Measurements from ENCODE around the gene EP400. TPM values are rescaled to one million over a fixed set of nuclear protein-coding genes. Genes with fewer than 3 reads are reported as not detected.

Gene EP400
- total and polyA plus RNA-seq, 2 donors (not counting 1 experiment from before 2014, with no cell fraction given): 3.4 to 12.4 TPM

DNA sequence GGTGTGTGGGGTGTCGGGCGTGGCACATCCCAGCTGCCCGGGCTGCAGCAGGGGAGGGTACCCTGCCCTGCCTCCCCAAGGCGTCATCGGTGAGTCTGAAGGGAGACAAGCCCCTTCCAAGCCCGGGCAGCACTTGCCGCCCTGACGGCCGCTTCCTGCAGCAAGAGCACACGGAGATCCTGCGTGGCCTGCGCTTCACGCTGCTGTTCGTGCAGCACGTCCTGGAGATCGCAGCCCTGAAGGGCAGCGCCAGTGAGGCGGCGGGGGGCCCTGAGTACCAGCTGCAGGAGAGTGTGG lies 30.7 kb upstream of the EP400 start:
- Histone ChIP-seq H3K9ac (ENCODE audit: insufficient read depth, low read length) (no peak overlapping the region), H3K79me2 (ENCODE audit: control insufficient read depth, insufficient read depth, low read length) (no peaks in the 10 kb centered on the region), H3K4me2 (ENCODE audit: extremely low read depth, insufficient read depth, low read length) (no peak overlapping the region), H4K20me1 (ENCODE audit: control insufficient read depth, extremely low read depth, insufficient read depth, low read length) (no peaks in the 10 kb centered on the region), H3K27me3 (ENCODE audit: control insufficient read depth, insufficient read depth, low read length) (no peaks in the 10 kb centered on the region), H3K4me1 (ENCODE audit: control insufficient read depth, extremely low read depth, insufficient read depth, low read length) (no peaks in the 10 kb centered on the region), H3K27ac (ENCODE audit: insufficient read depth, low read length) (no peak overlapping the region), H3K9me3 (ENCODE audit: control insufficient read depth, insufficient read depth, low read depth, low read length) (no peaks in the 10 kb centered on the region), H2AFZ (ENCODE audit: low read length) (no peak overlapping the region), H3K4me3 (replicated peaks in 1 of 4; ENCODE audit: control extremely low read depth in 1 of 4, insufficient read depth in 1 of 4, low read depth in 3 of 4, low read length in 4 of 4) (no peak overlapping the region), H3K36me3 (ENCODE audit: control insufficient read depth, insufficient read depth, low read length) (peaks cover 12% of the 10 kb centered on the region)
- TF ChIP-seq EZH2 (IDR thresholded peaks at IDR 0.05; ENCODE audit: low read length, missing control alignments) (no peak), CTCF (conservative IDR thresholded peaks at IDR 0.05 in 1 of 2, IDR thresholded peaks at IDR 0.05 in 1 of 2; ENCODE audit: low read depth in 1 of 2, low read length in 2 of 2) (no peak)
- no peak for DNase-seq (ENCODE audit: low read depth in 2 of 2)

- Histone ChIP-seq H3K4me3 (replicated peaks in 1 of 4; ENCODE audit: control extremely low read depth in 1 of 4, insufficient read depth in 1 of 4, low read depth in 3 of 4, low read length in 4 of 4) (no peak overlapping the region), H3K4me2 (ENCODE audit: extremely low read depth, insufficient read depth, low read length) (no peak overlapping the region), H4K20me1 (ENCODE audit: control insufficient read depth, extremely low read depth, insufficient read depth, low read length) (no peaks in the 10 kb centered on the region), H3K36me3 (ENCODE audit: control insufficient read depth, insufficient read depth, low read length) (peaks cover 8% of the 10 kb centered on the region), H2AFZ (ENCODE audit: low read length) (no peak overlapping the region), H3K79me2 (ENCODE audit: control insufficient read depth, insufficient read depth, low read length) (no peaks in the 10 kb centered on the region), H3K27ac (ENCODE audit: insufficient read depth, low read length) (no peak overlapping the region), H3K9me3 (ENCODE audit: control insufficient read depth, insufficient read depth, low read depth, low read length) (no peaks in the 10 kb centered on the region), H3K9ac (ENCODE audit: insufficient read depth, low read length) (no peak overlapping the region), H3K27me3 (ENCODE audit: control insufficient read depth, insufficient read depth, low read length) (no peaks in the 10 kb centered on the region), H3K4me1 (ENCODE audit: control insufficient read depth, extremely low read depth, insufficient read depth, low read length) (no peaks in the 10 kb centered on the region)
- TF ChIP-seq CTCF (conservative IDR thresholded peaks at IDR 0.05 in 1 of 2, IDR thresholded peaks at IDR 0.05 in 1 of 2; ENCODE audit: low read depth in 1 of 2, low read length in 2 of 2): no peak
- no peak for TF ChIP-seq EZH2 (IDR thresholded peaks at IDR 0.05; ENCODE audit: low read length, missing control alignments)
- DNase-seq (ENCODE audit: low read depth in 2 of 2): no peak
Measured at GRCh38 chr12:131919366-131920156, 30.2 kb upstream of the EP400 start.

GRCh38 chr12:131920157-131920508 lies 29.6 kb upstream of the EP400 start:
- H3K27ac ChIP-seq (ENCODE audit: insufficient read depth, low read length): no peak overlapping the region
- H3K4me2 ChIP-seq (ENCODE audit: extremely low read depth, insufficient read depth, low read length): no peak overlapping the region
- no peak for TF ChIP-seq CTCF (conservative IDR thresholded peaks at IDR 0.05 in 1 of 2, IDR thresholded peaks at IDR 0.05 in 1 of 2; ENCODE audit: low read depth in 1 of 2, low read length in 2 of 2)
- TF ChIP-seq EZH2 (IDR thresholded peaks at IDR 0.05; ENCODE audit: low read length, missing control alignments): no peak
- no peaks in the 10 kb centered on the region for H3K4me1 ChIP-seq (ENCODE audit: control insufficient read depth, extremely low read depth, insufficient read depth, low read length)
- H3K9ac ChIP-seq (ENCODE audit: insufficient read depth, low read length): no peak overlapping the region
- H3K79me2 ChIP-seq (ENCODE audit: control insufficient read depth, insufficient read depth, low read length): no peaks in the 10 kb centered on the region
- no peak for DNase-seq (ENCODE audit: low read depth in 2 of 2)
- H3K27me3 ChIP-seq (ENCODE audit: control insufficient read depth, insufficient read depth, low read length): no peaks in the 10 kb centered on the region
- no peaks in the 10 kb centered on the region for H4K20me1 ChIP-seq (ENCODE audit: control insufficient read depth, extremely low read depth, insufficient read depth, low read length)
- H3K9me3 ChIP-seq (ENCODE audit: control insufficient read depth, insufficient read depth, low read depth, low read length): no peaks in the 10 kb centered on the region
- H2AFZ ChIP-seq (ENCODE audit: low read length): no peak overlapping the region
- H3K4me3 ChIP-seq (replicated peaks in 1 of 4; ENCODE audit: control extremely low read depth in 1 of 4, insufficient read depth in 1 of 4, low read depth in 3 of 4, low read length in 4 of 4): no peak overlapping the region
- H3K36me3 ChIP-seq (ENCODE audit: control insufficient read depth, insufficient read depth, low read length): peaks cover 8% of the 10 kb centered on the region
